ENCODE results near the gene STK16. TPM values are rescaled to one million over a fixed set of nuclear protein-coding genes. Genes with fewer than 3 reads are reported as not detected.

The STK16 gene
- total and polyA plus RNA-seq, 2 of the 13 experiments (the other 11 are each of a cell fraction or from before 2014, with no cell fraction given): 28.0 to 50.9 TPM

- TF ChIP-seq ZBTB10 (CRISPR knock-in tag; IDR thresholded peaks at IDR 0.05; ENCODE audit: borderline replicate concordance) (0 out of 2 replicates have a peak, but pooled peaks have one; percentile 58), ZNF260 (CRISPR knock-in tag; IDR thresholded peaks at IDR 0.05; ENCODE audit: borderline replicate concordance, low read depth) (no peak), MED13 (CRISPR knock-in tag; IDR thresholded peaks at IDR 0.05) (0 out of 2 replicates have a peak, but pooled peaks have one; percentile 41), ZNF564 (CRISPR knock-in tag; IDR thresholded peaks at IDR 0.05) (no peak), ELK4 (CRISPR knock-in tag; IDR thresholded peaks at IDR 0.05; ENCODE audit: borderline replicate concordance) (no peak), TOPORS (CRISPR knock-in tag; IDR thresholded peaks at IDR 0.05) (0 out of 2 replicates have a peak, but pooled peaks have one; percentile 32), ZHX2 (IDR thresholded peaks at IDR 0.05; ENCODE audit: low read depth) (0 out of 2 replicates have a peak, but pooled peaks have one; percentile 3), ZHX2 (CRISPR knock-in tag; IDR thresholded peaks at IDR 0.05; ENCODE audit: borderline replicate concordance) (no peak), ZNF333 (CRISPR knock-in tag; IDR thresholded peaks at IDR 0.05; ENCODE audit: borderline replicate concordance) (peak; percentile 11; the same call in 1 of the 2 replicates), ZNF883 (CRISPR knock-in tag; IDR thresholded peaks at IDR 0.05; ENCODE audit: not compliant biosample characterization) (peak; percentile 97), POGK (CRISPR knock-in tag; conservative IDR thresholded peaks at IDR 0.05) (0 out of 2 replicates have a peak, but pooled peaks have one; percentile 61), FOSL2 (CRISPR knock-in tag; IDR thresholded peaks at IDR 0.05) (peak; percentile 24), SP5 (CRISPR knock-in tag; IDR thresholded peaks at IDR 0.05; ENCODE audit: borderline replicate concordance, low read depth) (peak; percentile 62; the same call in 1 of the 2 replicates), ZNF740 (CRISPR knock-in tag; IDR thresholded peaks at IDR 0.05) (peak; percentile 90), KLF16 (CRISPR knock-in tag; IDR thresholded peaks at IDR 0.05) (peak in 1 of 2 experiments; percentile 38; a peak in 1 of 4 replicates)
Observed at GRCh38 chr2:219253753-219254589, 8.7 kb downstream of the STK16 start, which contains the start of gene TUBA4A (continued).
